ENCODE results near the gene TRIP10.

DNA sequence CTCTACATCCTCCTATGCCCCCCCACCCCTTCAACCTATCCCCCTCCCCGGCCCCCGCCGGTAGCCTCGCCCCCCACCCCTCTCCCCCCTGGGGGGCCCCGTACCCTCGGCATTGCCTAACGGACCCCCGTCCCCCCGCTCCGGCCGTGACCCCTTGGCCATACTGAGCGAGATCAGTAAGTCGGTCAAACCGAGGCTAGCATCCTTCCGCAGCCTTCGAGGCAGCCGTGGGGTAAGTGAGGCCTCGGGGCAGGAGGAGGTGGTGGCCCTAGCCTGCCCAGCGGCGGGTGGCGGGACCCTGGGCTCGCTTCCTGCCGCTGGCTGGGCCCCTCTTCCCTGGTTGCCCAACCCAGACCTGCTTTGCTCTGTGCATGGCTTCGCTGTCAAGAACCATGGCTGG, 6.5 kb downstream of the TRIP10 start:
- TF ChIP-seq POLR2A (IDR thresholded peaks at IDR 0.05; ENCODE audit: low read depth, low read length) (no peak), TAF1 (IDR thresholded peaks at IDR 0.05; ENCODE audit: borderline replicate concordance, low read depth, low read length) (no peak)
